HepG2 (cell line): ENCODE data around the gene MSX2. TPM values are rescaled to one million over a fixed set of nuclear protein-coding genes. Genes with fewer than 3 reads are reported as not detected.

Experiments used
- ATAC-seq: fragments of 200-7000 bp; cut with Tn5 transposase; 3 replicates; pipeline ENCODE4 v1.9.1; 2020; ENCODE audit warnings: mild to moderate bottlenecking, moderate library complexity
- BruUV-seq: library from RNA; stranded (reverse); fragments of 400-500 nt; replicated peaks from 2 replicates; lab custom pipeline; 2021; lab: Mats Ljungman, UMichigan
- CTCF ChIA-PET: fragments of 300-600 bp; formaldehyde crosslinking; extraction: SDS; loops from one replicate; lab custom pipeline; 2021; ENCODE audit warnings: low total read pairs, inconsistent platforms, low intra/inter-chr PET ratio; lab: Yijun Ruan, JAX
- POLR2A ChIA-PET: fragments of 350-600 bp; sonication (Branson Sonifier 250); formaldehyde crosslinking; loops from one replicate; lab custom pipeline; 2020; ENCODE audit warnings: antibody characterized with exemption, inconsistent platforms; lab: Yijun Ruan, JAX
- DNase-seq: peaks from one replicate; pipeline ENCODE4 v3.0.0-alpha.2; 2015; ENCODE audit warnings: low spot score
- FAIRE-seq: peaks from 3 replicates; lab custom pipeline; 2011; peaks lifted over from hg19 to GRCh38; lab: Jason Lieb, UNC
- H2AFZ ChIP-seq: one replicate; pipeline ENCODE4 v1.6.1; 2011; ENCODE audit warnings: low read length, inconsistent platforms
- H3K27ac ChIP-seq: fragments of 300-600 bp; 3 replicates; pipeline ENCODE4 v1.8.0; 2011; ENCODE audit warnings: mixed run types, mild to moderate bottlenecking, mixed read lengths, low read length, inconsistent platforms; ENCODE audit not compliant: insufficient read depth; ENCODE audit errors: extremely low read length
- H3K27me3 ChIP-seq, 2 experiments: fragments of 200-600 bp in 1 of 2; 2 replicates in 1 of 2; 3 replicates in 1 of 2; pipeline versions ENCODE4 v1.6.0 to v1.8.0; 2011; ENCODE audit warnings: low read length in 2 of 2, mild to moderate bottlenecking in 2 of 2, moderate library complexity in 2 of 2, inconsistent platforms in 1 of 2; ENCODE audit not compliant: insufficient read depth in 2 of 2, control insufficient read depth in 1 of 2
- H3K36me3 ChIP-seq, 2 experiments: fragments of 200-600 bp in 1 of 2; replicated peaks in 1 of 2; 2 replicates in 1 of 2; 3 replicates in 1 of 2; pipeline versions ENCODE4 v1.5.1 to v1.8.0; 2011; ENCODE audit warnings: low read length in 2 of 2, inconsistent platforms in 1 of 2; ENCODE audit not compliant: insufficient read depth in 2 of 2, control insufficient read depth in 1 of 2
- H3K4me1 ChIP-seq: 2 replicates; pipeline ENCODE4 v1.5.1; 2012; ENCODE audit warnings: low read length, inconsistent platforms; ENCODE audit not compliant: insufficient read depth
- H3K4me2 ChIP-seq: 2 replicates; pipeline ENCODE4 v1.6.0; 2011; ENCODE audit warnings: low read depth, low read length, inconsistent platforms
- H3K4me3 ChIP-seq, 3 experiments: fragments of 200-600 bp in 1 of 3; sonication (generic), shearing (Covaris generic) in 1 of 3; replicated peaks in 1 of 3; 2 replicates each; pipeline ENCODE4 v1.5.1; 2011 to 2016; ENCODE audit warnings: low read length in 3 of 3, inconsistent platforms in 2 of 3, low read depth in 2 of 3, mild to moderate bottlenecking in 2 of 3, control low read depth in 1 of 3, mixed read lengths in 1 of 3; ENCODE audit not compliant: insufficient read depth in 1 of 3
- H3K79me2 ChIP-seq: one replicate; pipeline ENCODE4 v1.6.1; 2011; ENCODE audit warnings: low read length, inconsistent platforms; ENCODE audit not compliant: insufficient read depth
- H3K9ac ChIP-seq: 2 replicates; pipeline ENCODE4 v1.6.0; 2011; ENCODE audit warnings: mild to moderate bottlenecking, low read depth, low read length, inconsistent platforms; ENCODE audit not compliant: insufficient read depth
- H3K9me3 ChIP-seq: 2 replicates; pipeline ENCODE4 v1.5.1; 2012; ENCODE audit warnings: mild to moderate bottlenecking, low read length
- H4K20me1 ChIP-seq: 2 replicates; pipeline ENCODE4 v1.6.0; 2011; ENCODE audit warnings: inconsistent platforms, mild to moderate bottlenecking, low read length, moderate library complexity; ENCODE audit not compliant: insufficient read depth
- KLF6 ChIP-seq: IDR thresholded peaks from 2 replicates; pipeline ENCODE4 v1.8.0; 2016; ENCODE audit warnings: missing biosample characterization, missing genetic modification reagents
- NFKBIZ ChIP-seq: IDR thresholded peaks from 2 replicates; pipeline ENCODE4 v1.6.1; 2018; ENCODE audit warnings: missing genetic modification reagents, missing compliant biosample characterization
- SAFB2 ChIP-seq: sonication (generic); formaldehyde crosslinking; IDR thresholded peaks from 2 replicates; pipeline ENCODE4 v1.5.1; 2020; ENCODE audit warnings: missing genetic modification reagents, low read depth, mild to moderate bottlenecking, borderline replicate concordance
- TSC22D2 ChIP-seq: sonication (generic); formaldehyde crosslinking; IDR thresholded peaks from 2 replicates; pipeline ENCODE4 v1.5.1; 2020; ENCODE audit warnings: missing genetic modification reagents, mild to moderate bottlenecking, borderline replicate concordance
- ZKSCAN8 ChIP-seq: IDR thresholded peaks from 2 replicates; pipeline ENCODE4 v1.6.1; 2016; ENCODE audit warnings: borderline replicate concordance, missing genetic modification reagents, missing compliant biosample characterization
- ZNF232 ChIP-seq: sonication (generic); formaldehyde crosslinking; IDR thresholded peaks from 2 replicates; pipeline ENCODE4 v1.4.0; 2020; ENCODE audit warnings: missing genetic modification reagents, borderline replicate concordance
- ZNF430 ChIP-seq: sonication (generic); formaldehyde crosslinking; IDR thresholded peaks from 2 replicates; pipeline ENCODE4 v1.9.0; 2021; ENCODE audit warnings: mild to moderate bottlenecking, missing genetic modification reagents
- ZSCAN22 ChIP-seq: sonication (generic); formaldehyde crosslinking; IDR thresholded peaks from 2 replicates; pipeline ENCODE4 v1.4.0; 2020; ENCODE audit warnings: mild to moderate bottlenecking, missing genetic modification reagents
- WGBS: methylation state at CpG from one replicate; pipeline ENCODE4 v1.1.6; 2017; ENCODE audit warnings: low lambda C conversion rate; 5-methylcytosine and 5-hydroxymethylcytosine counted together
- in situ Hi-C: cut with HindIII; loops from 2 replicates; pipeline ENCODE4 v1.10.0; 2017; ENCODE audit warnings: low pct_unique_long_range_greater_than_20kb; ENCODE audit not compliant: extremely low pct_ligation_motif_present
- intact Hi-C: fragments of 100-400 bp; cut with micrococcal nuclease; formaldehyde crosslinking; loops from one replicate; pipeline ENCODE4 v1.10.0; 2022; ENCODE audit not compliant: unreplicated experiment
- polyA plus RNA-seq, 8 experiments: library from polyadenylated mRNA; depleted of rRNA in 3 of 8; stranded (reverse) in 7 of 8; unstranded in 1 of 8; fragments of >200 nt; fragmentation: Illumina TruSeq in 4 of 8; extraction: Trizol in 4 of 8; gene quantifications; 2 replicates each; pipeline versions ENCODE4 v1.2.1 to v1.2.3, GENCODE V29; 2011 to 2016; ENCODE audit warnings: low read depth in 4 of 8, missing spikeins in 1 of 8, mixed read lengths in 1 of 8; ENCODE audit not compliant: insufficient read depth in 1 of 8
- total RNA-seq, 5 experiments: library from RNA; depleted of rRNA; stranded (reverse); fragments of >200 nt; fragmentation: Illumina TruSeq; extraction: Trizol; gene quantifications; 2 replicates each; pipeline ENCODE4 v1.2.3, GENCODE V29; 2016; ENCODE audit warnings: low read depth in 1 of 5
- TF ChIP-seq, protein P1 (sequence below): sonication (generic); formaldehyde crosslinking; IDR thresholded peaks from 2 replicates; pipeline ENCODE4 v1.4.0; 2020; ENCODE audit warnings: mild to moderate bottlenecking, missing genetic modification reagents

The MSX2 gene
- total and polyA plus RNA-seq, 2 of the 13 experiments (the other 11 are each of a cell fraction or from before 2014, with no cell fraction given) = not detected

DNA sequence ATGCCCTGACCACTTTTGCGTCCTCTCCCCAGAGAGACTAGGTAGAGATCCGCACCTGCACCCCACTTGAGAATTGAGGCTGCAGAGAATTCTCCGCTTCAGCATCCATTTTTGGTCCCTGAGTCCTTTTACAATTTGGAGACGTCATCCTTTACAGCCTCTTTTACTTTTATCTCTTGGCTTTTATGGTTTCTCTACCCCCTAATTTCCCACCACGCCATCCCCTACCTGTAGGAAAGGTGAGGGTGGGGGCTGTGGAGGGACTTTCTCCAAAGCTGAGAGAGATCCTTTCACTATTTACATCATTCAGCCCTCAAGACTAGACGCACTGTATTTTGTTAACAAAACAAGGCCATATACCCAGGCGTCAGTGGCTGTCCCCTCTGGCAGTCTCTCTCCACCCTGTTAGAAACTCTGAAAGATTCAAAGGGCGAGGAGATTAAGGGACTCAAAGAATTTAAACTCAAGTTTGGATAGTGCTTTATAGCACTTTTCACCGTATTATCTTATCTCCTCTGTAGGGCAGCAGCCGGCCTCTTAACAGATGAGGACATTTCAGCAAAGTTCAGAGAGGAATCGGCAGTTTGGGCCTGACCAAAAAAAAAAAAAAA, 1.7 kb downstream of the MSX2 start:
- no peak for ATAC-seq
- ChIA-PET CTCF (no interaction called here), POLR2A (no interaction called here)
- intact Hi-C loops (no loop called here), in situ Hi-C loops (no loop called here)
- Histone ChIP-seq H3K4me1 (no peaks in the 10 kb centered on the region), H3K79me2 (no peaks in the 10 kb centered on the region), H3K27ac (no peak overlapping the region), H3K9me3 (no peaks in the 10 kb centered on the region), H3K36me3 (no peaks in the 10 kb centered on the region), H3K27me3 (peaks cover 12 to 53% of the 10 kb centered on the region in 2 experiments), H3K9ac (no peak overlapping the region), H3K4me2 (no peak overlapping the region), H2AFZ (no peak overlapping the region), H3K4me3 (no peak overlapping the region), H4K20me1 (no peaks in the 10 kb centered on the region)
- WGBS = 24% methylated on average over 10 of the region's 11 CpGs
- no TSS peak for BruUV-seq
- TF ChIP-seq ZNF430 = no peak
- no peak for TF ChIP-seq TSC22D2
- TF ChIP-seq KLF6 = no peak
- TF ChIP-seq, protein P1, sequence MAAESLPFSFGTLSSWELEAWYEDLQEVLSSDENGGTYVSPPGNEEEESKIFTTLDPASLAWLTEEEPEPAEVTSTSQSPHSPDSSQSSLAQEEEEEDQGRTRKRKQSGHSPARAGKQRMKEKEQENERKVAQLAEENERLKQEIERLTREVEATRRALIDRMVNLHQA = no peak
- TF ChIP-seq ZKSCAN8 (CRISPR knock-in tag) = no peak
- no peak for TF ChIP-seq ZSCAN22 (CRISPR knock-in tag)
- TF ChIP-seq NFKBIZ = no peak
- no peak for TF ChIP-seq ZNF232 (CRISPR knock-in tag)
- TF ChIP-seq SAFB2 (CRISPR knock-in tag) = no peak
- no peak for FAIRE-seq
- DNase-seq = no peak
